GM12874 (cell line): ENCODE results near the gene HRK.

Experiments
- TF ChIP-seq, protein P1 (sequence below): IDR thresholded peaks from 2 replicates; pipeline ENCODE4 v1.5.1; 2011; ENCODE audit warnings: low read depth, mild to moderate bottlenecking, control low read depth, low read length, moderate library complexity; ENCODE audit not compliant: insufficient read depth

HRK gene

DNA sequence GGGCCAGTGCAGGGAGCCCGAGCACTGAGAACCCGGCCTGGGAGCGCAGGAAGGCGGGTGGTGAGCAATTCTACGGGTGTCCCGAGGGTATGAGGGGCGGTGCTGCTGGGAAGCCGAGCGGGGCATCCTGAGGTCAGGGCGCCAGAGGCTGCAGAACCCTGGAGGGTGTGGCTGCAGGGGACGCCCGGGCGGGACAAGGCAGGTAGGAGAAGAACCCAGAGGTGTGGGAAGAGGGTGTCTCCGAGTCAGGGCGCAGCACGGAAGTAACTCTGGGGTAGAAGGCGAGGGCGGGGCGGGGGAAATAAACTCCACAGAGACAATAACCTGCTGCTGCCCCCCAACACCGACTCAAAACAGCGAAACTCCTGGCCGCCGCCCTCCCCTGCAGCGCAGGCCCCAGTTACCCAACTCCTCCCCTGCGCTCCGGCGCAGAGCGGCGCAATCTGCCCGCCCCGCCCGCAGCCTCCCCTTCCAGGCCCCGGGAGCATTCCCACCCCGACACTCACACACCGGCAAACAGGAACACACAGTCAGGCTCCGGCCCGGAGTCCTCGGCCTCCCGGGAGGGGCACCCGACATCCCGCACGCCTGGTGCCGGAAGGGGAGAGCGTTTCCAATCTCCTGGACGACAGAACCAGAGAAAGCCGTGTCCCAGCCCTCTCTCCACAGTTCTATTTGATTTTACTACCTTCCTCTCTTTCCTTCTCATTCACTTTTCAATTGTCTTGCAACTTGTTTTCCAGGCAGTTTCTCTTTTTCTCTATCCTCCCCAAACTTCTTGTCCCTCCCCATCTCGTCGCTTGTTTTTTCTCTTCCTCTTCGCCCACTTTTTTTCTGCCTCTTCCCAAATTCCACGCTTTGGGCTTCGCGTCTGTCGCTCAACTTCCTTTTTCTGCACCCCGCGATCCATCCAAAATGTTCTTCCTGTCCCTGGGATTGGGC lies 2.4 kb downstream of the HRK start:
- TF ChIP-seq, protein P1, sequence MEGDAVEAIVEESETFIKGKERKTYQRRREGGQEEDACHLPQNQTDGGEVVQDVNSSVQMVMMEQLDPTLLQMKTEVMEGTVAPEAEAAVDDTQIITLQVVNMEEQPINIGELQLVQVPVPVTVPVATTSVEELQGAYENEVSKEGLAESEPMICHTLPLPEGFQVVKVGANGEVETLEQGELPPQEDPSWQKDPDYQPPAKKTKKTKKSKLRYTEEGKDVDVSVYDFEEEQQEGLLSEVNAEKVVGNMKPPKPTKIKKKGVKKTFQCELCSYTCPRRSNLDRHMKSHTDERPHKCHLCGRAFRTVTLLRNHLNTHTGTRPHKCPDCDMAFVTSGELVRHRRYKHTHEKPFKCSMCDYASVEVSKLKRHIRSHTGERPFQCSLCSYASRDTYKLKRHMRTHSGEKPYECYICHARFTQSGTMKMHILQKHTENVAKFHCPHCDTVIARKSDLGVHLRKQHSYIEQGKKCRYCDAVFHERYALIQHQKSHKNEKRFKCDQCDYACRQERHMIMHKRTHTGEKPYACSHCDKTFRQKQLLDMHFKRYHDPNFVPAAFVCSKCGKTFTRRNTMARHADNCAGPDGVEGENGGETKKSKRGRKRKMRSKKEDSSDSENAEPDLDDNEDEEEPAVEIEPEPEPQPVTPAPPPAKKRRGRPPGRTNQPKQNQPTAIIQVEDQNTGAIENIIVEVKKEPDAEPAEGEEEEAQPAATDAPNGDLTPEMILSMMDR: no peak

DNA sequence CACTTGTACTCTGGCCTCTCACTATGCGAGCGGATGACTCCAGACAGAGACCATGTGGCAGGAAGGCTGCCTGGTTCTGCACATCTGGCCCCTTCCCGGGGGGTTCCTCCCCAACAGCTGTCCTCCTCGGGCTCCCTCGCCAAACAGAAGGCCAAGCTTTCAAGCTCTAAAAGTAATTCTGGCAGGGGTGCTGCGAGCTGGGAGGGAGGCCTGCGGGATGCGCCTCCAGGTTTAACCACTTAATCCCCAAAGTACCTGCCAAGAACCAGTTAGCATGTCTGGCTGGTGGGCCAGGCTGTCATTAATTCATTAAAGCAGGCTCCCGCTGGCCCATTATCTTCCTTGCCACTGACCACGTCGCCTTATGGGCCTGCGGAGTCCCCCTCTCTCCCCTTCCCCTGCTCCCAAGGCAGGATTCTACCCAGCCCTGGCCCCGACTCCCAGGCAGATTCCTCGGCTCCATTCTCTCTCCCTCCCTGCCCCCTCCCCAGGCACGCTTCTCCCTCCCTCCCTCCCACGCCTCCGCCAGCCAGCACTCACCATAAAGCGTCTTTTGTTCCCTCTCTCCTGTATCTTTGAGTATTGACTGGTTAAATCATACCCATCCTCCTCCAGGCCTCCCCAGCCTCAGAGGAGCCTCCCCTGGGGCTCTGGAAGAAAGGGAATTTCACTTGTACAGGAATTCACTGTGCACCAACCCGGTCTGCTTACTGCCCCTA lies 4.9 kb downstream of the HRK start:
- TF ChIP-seq, protein P1: no peak

DNA sequence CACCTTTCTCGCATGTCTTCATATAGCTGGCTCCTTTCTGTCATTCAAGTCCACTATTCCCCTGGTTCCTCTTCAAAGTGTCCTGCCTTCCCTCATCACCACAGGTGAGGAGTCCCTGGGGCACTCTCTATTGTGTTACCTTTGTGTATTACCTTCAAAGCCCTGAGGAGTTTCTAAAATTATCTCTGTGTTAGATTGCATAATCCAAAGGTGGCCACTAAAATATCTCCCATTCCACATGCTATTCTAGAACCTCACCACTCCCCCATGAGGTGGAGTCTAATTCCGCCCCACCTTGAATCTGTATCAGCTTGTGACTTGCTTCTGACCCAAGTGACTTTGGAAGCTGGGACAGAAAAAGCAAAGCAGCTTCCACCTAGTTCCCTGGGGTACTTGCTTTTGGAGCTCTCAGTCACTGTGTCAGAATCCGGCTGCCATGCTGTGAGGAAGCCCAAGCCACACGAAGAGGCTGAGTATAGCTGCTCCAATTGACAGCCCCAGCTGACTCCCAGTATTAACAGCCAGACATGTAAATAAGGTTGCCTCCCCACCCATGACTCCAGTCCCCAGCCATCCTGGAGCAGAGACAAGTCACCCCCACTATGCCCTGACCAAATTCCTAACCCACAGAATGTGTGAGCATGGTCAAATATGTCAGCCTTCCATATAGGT lies 6.8 kb downstream of the HRK start:
- TF ChIP-seq, protein P1: no peak

DNA sequence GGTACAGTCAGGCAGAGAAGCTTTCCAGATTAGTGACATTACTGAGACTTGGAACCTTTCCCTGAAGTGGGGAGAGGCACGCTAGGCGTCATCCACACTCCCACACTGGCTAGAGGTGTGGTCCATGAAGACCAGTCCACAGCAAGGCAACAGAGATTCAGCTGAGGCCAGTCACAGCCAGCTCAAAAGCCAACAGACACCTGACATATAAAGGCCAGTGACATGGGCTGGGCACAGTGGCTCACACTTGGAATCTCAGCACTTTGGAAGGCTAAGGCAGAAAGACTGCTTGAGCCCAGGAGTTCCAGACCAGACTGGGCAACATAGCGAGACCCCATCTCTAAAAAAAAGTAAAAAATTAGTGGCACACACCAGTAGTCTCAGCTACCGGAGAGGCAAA lies 10.9 kb downstream of the HRK start:
- TF ChIP-seq, protein P1: no peak

DNA sequence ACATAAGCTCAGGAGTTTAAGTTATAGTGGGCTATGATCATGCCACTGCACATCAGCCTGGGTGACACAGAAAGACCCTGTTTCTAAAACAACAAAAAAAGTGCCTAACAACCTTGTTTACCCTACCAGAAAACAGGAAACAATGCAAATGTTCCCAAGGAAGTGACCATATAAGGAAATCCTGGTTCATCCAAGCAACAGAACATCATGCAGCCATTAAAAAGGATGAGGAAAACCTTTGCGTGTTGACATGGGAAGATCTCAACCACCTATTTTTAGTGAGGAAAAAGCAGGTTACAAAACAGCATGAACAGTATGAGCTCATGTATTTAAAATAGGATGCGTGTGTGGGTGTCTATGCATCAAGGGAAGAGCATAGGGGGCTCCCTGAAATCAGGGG lies 13.7 kb downstream of the HRK start:
- TF ChIP-seq, protein P1: no peak

DNA sequence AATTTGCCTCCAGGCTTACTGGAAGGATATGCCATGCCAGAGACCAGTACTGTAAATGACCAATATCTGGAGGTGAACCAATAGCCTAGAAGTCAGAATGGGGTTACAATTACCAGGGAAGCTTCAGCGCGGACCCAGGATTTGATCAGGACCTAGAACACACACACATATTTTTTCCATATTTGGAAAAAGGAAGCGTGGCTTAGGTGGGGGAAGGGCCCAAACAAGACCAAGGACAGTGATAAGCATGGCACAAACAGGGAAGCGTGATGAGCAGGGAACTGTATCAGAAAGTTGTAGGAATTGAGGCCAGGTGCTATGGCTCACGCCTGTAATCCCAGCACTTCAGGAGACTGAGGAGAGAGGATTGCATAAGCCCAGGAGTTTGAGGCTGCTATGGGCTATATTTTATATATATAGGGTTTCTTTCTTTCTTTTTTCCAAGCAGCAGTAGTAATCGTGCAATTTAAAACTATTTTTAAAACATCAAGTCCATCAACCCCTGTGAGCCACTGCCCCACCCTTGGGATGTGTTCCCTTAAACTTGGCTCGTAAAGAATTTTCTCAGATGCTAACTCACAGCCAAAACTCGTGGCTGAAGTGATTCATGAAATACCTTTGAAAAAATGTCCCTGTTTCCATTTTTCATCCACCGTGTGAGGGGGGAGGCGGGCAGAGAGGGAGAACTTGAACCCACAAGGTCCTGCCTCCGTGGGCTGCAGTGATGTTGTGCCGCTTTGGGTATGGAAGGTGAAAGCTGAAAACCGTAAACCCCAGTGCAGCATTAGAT lies 16.7 kb downstream of the HRK start:
- TF ChIP-seq, protein P1: no peak
